HS-27A (cell line): ENCODE measurements around the gene NSMCE1.
"Not testable (repeated sequence)": the region's sequence is repeated elsewhere in the genome, so short reads cannot be mapped to it uniquely, and the experiment has no call there.

Experiments used
- DNase-seq: peaks from one replicate; pipeline ENCODE4 v3.0.0-alpha.2; 2012; ENCODE audit warnings: low read depth, missing footprints

The NSMCE1 gene

DNA sequence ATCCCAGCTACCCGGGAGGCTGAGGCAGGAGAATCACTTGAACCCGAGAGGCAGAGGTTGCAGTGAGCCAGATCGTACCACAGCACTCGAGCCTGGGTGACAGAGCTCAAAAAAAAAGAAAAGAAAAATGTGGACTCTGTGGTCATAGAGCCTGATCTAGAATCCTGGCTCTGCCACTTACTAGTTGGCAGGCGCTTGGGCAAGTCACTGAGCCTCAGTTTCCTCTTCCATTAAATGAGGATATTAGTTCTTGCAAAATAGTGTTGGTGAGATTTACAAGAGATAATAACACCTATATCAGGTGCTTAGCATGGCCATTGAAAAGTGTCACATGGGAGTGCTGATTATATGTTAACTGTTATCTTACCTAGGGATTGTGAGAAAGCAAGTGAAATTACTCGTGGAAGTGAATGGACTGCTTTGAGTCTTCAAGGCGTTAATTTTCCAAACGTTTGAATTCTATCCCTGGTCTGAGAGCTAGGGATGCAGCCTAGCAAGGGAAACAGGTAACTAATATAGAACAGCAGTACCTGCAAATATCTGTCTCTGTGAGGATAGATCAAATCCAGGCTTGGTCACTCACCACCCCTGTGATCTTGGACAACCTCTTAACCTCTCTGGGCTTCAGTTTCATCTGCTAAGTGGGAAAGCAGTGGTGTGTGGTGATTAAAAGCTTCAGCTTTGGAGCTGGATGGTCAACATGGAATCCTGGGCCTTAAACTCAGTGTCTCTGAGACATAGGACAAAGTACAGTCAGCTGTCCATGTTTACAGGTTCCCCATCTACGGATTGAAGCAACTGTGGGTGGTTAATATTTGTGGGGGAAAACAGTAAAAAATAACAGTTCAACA lies 953 bp upstream of the NSMCE1 start:
- DNase-seq, result no peak

- no peak for DNase-seq
These were observed 1.4 kb downstream of the NSMCE1 start for GRCh38 chr16:27267037-27267677.

GRCh38 chr16:27265982-27266381 lies 2.6 kb downstream of the NSMCE1 start:
- DNase-seq, result no peak

GRCh38 chr16:27264151-27264550 lies 4.4 kb downstream of the NSMCE1 start:
- no peak for DNase-seq

DNA sequence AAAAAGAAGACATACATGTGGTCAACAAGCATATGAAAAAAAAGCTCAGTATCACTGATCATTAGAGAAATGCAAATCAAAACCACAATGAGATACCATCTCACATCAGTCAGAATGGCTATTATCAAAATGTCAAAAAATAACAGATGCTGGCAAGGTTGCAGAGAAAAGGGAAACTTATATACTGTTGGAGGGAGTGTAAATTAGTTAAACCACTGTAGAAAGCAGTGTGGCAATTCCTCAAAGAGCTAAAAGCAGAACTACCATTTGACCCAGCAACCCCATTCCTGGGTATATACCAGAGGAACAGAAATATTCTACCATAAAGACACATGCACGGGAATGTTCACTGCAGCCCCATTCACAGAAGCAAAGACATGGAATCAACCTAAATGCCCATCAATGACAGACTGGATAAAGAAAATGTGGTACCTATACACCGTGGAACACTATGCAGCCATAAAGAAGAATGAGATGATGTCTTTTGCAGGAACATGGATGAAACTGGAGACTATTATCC lies 5.6 kb downstream of the NSMCE1 start:
- DNase-seq, result not testable (repeated sequence)

GRCh38 chr16:27259710-27260109 lies 8.9 kb downstream of the NSMCE1 start:
- no peak for DNase-seq

DNA sequence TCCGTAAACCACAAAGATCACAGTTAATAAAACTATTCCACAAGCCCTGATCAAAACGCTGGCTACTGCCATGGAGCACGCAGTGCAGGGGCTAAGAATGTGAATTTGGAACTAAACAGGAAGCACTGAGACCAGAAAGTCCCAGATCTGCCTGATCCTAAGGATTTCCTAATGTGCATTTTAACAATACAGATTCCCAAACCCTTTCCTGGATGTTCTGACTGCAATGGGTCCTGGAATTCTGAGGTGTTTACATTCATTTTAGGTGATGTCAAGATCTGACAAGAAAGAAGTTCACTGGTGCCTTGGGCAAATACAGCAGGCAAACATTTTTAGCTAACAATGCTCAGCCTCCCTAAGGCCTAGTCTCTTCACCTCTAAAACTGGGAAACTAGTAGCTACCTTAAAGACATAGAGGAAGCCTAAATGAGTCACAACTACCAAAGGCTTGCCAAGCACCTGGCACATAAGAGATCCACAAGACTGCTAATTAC lies 10.3 kb downstream of the NSMCE1 start:
- no peak for DNase-seq

DNA sequence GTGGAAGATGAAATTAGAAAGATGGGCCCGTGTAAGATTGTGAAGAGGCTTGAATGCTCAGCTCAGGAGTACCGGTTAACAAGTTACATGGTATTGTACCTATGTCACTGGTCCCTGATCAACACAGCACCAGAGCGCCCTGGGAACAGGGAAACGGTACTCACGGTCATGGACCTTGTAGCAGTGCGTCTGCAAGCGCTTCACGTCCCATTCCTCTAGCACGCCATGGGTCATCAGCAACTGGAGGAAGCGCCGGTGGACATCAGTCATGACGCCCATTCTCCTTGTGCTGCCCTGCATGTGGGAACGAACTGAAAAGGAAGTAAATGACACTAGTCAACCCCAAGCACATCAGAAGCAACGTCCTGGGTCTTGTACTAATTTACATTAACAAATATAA lies 11.3 kb downstream of the NSMCE1 start:
- no peak for DNase-seq

- DNase-seq, result no peak
These were observed 11.7 kb downstream of the NSMCE1 start for GRCh38 chr16:27256861-27257260.

DNA sequence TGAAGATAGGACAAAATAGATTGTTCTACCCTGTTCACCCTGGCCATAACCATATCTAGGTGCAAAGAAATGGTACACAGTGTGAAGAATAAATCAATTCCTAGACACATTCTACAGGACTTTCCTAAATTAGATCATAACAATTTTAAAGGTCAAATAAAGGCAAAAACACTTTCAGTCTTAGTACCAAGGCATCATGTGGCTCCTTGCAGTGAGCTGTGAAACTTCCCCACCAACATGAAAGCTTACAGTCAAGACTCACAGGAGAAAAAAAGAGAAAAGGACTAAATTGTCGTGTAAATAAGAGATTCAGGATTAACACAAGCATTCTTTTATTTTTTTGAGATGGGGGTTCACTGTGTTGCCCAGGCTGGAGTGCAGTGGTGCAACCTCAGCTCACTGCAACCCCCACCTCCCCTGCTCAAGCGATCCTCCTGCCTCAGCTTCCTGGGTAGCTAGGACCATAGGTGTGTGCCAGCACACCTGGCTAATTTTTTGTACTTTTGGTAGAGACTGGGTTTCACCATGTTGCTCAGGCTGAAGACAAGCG lies 14.2 kb downstream of the NSMCE1 start:
- no peak for DNase-seq

- DNase-seq, result no peak
These were observed 15.0 kb downstream of the NSMCE1 start for GRCh38 chr16:27253526-27253930.

- no peak for DNase-seq
These were observed 16.4 kb downstream of the NSMCE1 start for GRCh38 chr16:27252206-27252585.

DNA sequence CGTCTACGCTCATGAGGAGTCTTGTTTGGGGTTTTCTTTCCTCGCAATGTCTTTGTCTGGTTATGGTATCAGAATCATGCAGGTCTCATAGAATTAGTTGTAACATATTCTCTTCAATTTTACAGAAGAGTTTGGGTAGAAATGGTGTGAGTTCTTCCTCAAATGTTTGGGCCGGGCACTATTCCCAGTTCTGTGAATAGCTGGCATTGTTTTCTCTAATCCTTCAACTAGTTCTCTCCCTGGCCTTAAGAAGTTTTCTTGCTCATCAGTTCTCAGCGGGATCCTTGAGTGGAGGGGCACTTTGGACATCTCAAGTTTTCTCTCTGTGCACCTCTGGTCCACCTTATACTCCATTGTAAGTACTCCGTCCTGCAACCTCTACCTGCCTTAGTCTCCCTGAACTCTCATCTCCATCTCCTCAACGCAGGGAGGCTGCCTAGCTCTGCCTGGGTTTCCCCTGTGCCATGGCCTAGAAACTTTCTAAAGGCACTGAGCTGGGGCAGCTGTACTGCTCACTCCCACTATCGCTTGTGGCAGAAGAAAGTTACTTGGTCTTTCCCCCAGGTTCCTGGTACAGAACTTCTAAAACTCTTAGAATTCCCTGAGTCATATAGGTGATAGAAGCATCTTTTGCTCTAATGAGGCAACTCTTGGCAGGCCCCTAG lies 16.9 kb downstream of the NSMCE1 start:
- DNase-seq, result no peak

DNA sequence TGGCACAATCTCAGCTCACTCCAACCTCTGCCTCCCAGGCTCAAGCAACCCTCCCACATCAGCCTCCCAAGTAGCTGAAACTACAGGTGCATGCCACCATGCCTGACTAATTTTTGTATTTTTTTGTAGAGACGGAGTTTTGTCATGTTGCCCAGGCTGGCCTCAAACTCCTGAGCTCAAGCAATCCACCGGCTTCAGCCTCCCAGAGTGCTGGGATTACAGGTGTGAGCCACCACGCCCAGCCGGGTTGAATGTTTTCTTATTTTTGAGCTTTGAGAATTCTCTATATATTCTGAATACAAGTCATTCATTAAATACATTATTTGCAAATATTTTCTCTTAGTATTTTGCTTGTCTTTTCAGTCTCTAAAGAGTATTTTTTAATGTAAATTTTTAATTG lies 19.7 kb downstream of the NSMCE1 start:
- DNase-seq, result not testable (repeated sequence)

GRCh38 chr16:27248036-27248435 lies 20.5 kb downstream of the NSMCE1 start:
- no peak for DNase-seq

DNA sequence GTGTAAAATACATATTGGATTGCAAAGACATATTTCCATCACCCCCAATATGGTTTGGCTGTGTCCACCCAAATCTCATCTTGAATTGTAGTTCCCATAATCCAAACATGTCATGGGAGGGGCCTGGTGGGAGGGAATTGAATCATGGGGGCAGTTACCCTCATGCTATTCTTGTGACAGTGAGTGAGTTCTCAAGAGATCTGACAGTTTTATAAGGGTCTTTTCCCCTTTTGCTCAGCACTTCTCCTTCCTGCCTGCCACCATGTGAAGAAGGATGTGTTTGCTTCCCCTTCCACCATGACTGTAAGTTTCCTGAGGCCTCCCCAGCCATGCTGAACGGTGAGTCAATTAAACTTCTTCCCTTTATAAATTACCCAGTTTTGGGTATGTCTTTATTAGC lies 21.5 kb downstream of the NSMCE1 start:
- not testable (repeated sequence) for DNase-seq

DNA sequence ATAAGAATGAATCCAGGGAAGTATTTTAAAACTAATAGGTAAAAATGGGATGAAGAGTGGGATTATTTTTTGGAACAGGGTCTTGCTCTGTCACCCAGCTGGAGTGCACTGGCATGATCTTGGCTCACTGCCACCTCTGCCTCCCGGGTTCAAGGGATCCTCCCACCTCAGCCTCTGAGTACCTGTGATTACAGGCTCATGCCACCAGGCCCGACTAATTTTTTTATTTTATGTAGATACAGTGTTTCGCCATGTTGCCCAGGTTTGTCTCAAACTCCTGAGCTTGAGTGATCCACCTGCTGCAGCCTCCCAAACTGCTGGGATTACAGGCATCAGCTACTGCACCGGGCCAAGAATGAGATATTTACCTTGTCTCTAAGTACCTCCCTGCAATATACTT lies 22.1 kb downstream of the NSMCE1 start:
- no peak for DNase-seq

DNA sequence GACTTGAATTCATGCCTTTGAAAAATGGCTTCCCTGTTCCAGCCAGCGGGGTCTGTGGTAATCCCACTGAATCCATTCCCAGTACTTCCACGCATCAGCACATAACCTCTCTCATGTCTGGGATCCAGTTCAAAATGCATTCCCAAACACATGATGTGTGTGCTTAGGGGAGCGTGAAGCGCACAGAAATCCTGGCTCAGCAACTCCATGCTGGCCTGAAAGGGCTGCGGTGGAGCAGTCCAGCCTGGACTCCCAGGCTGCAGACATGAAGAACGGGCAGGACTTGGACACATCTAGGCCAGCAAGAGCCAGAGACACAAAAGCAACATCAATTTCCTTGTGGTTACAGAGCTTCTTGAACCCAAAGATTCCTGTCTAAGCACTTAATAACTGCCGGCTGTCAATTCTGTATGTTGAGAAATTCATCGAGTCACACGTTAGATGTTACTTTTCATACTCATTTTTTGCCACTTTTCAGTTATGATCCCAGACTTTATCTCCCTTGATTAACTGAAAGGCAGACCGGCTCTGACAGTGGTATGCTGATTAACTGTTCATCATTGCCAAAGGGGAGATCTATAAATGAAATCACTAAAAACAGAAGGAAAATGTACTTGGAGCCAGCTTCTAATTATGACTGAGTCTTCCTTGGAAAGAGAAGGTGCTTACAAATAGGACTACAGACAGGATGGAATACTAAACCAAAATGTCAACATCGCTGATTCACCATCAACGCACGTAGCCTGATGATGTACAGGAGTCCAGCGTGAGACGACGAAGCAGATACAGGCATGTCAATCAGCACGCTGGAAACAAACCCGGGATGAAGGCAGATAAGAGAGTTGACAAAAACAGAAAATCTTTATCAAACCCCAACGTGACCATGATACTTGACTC lies 23.0 kb downstream of the NSMCE1 start:
- no peak for DNase-seq

DNA sequence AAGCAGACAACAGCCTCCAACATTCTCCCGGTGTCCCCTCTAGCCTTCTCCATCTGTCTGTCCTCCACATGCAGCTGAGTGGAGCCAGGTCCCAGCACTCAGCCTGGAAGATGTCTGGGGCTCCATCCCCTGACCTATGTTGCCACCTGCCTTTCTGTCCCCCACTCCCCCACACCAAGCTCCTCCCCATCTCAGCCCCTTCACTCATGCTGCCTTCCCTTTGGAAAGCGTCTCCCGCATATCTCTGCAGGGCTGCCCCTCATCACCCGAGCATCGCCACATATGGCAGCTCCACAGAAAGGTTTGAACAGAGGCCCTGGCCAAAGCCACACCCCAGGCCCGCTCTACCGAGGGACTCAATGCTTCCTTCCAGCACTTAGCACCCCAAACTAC lies 24.2 kb downstream of the NSMCE1 start:
- DNase-seq, result no peak

GRCh38 chr16:27243725-27244362 lies 24.7 kb downstream of the NSMCE1 start:
- DNase-seq, result no peak
